ENCODE data around the gene TIMP1. TPM values are rescaled to one million over a fixed set of nuclear protein-coding genes. Genes with fewer than 3 reads are reported as not detected.

TIMP1 gene
- total RNA-seq, 1 donor from 2014 or later = 1,308 TPM

GRCh38 chrX:47625365-47625764, 43.1 kb downstream of the TIMP1 start:
- Histone ChIP-seq H3K36me3 (no peaks in the 10 kb centered on the region), H3K4me3 (no peak overlapping the region), H3K27me3 (no peaks in the 10 kb centered on the region), H3K9me3 (no peaks in the 10 kb centered on the region), H3K4me1 (no peaks in the 10 kb centered on the region), H3K27ac (no peak overlapping the region)
- no peak for TF ChIP-seq CTCF (IDR thresholded peaks at IDR 0.05)
- DNase-seq (ENCODE audit: low spot score in 2 of 2) = no peak
- intact Hi-C loops (cut with DNase I) = no loop called here

GRCh38 chrX:47628982-47629381, 46.7 kb downstream of the TIMP1 start:
- H3K4me3 ChIP-seq = no peak overlapping the region
- H3K36me3 ChIP-seq = no peaks in the 10 kb centered on the region
- H3K27ac ChIP-seq = no peak overlapping the region
- no peaks in the 10 kb centered on the region for H3K9me3 ChIP-seq
- no peak for TF ChIP-seq CTCF (IDR thresholded peaks at IDR 0.05)
- H3K27me3 ChIP-seq = no peaks in the 10 kb centered on the region
- H3K4me1 ChIP-seq = no peaks in the 10 kb centered on the region
- DNase-seq (ENCODE audit: low spot score in 2 of 2) = no peak
- intact Hi-C loops (cut with DNase I) = no loop called here

GRCh38 chrX:47629419-47630200, 47.4 kb downstream of the TIMP1 start, which contains the start of gene CFP:
Gene CFP (minus strand): TSS chrX:47629930. CDS start chrX:47629844, 86 bp downstream.
- no peaks in the 10 kb centered on the region for H3K27me3 ChIP-seq
- no peak within 1 kb of the TSS for H3K4me3 ChIP-seq
- DNase-seq (ENCODE audit: low spot score in 2 of 2) = no peak
- no peaks in the 10 kb centered on the region for H3K9me3 ChIP-seq
- no peak for TF ChIP-seq CTCF (IDR thresholded peaks at IDR 0.05)
- H3K36me3 ChIP-seq = peaks cover under 1 to 2% of the 10 kb centered on the region in 2 donors
- intact Hi-C loops (cut with DNase I) = no loop called here
- no peak within 1 kb of the TSS for H3K27ac ChIP-seq
- H3K4me1 ChIP-seq = no peaks in the 10 kb centered on the region

- Histone ChIP-seq H3K4me1 (no peaks in the 10 kb centered on the region), H3K36me3 (peaks cover 13% of the 10 kb centered on the region in 2 donors), H3K4me3 (no peak overlapping the region), H3K27me3 (no peaks in the 10 kb centered on the region), H3K9me3 (no peaks in the 10 kb centered on the region), H3K27ac (no peak overlapping the region)
- no peak for DNase-seq (ENCODE audit: low spot score in 2 of 2)
- intact Hi-C loops (cut with DNase I) = no loop called here
- TF ChIP-seq CTCF (IDR thresholded peaks at IDR 0.05) = no peak
Observed at GRCh38 chrX:47631676-47632075, 49.4 kb downstream of the TIMP1 start.

GRCh38 chrX:47632666-47633065, 50.4 kb downstream of the TIMP1 start:
- Histone ChIP-seq H3K27ac (no peak overlapping the region), H3K4me3 (no peak overlapping the region), H3K27me3 (no peaks in the 10 kb centered on the region), H3K4me1 (no peaks in the 10 kb centered on the region), H3K36me3 (peaks cover 18% of the 10 kb centered on the region in 2 donors), H3K9me3 (no peaks in the 10 kb centered on the region)
- TF ChIP-seq CTCF (IDR thresholded peaks at IDR 0.05) = no peak
- DNase-seq (ENCODE audit: low spot score in 2 of 2) = no peak
- intact Hi-C loops (cut with DNase I) = no loop called here

Measured in ascending aorta (tissue), 2 donors.